ENCODE results near the gene PI4KB.

Gene PI4KB

DNA sequence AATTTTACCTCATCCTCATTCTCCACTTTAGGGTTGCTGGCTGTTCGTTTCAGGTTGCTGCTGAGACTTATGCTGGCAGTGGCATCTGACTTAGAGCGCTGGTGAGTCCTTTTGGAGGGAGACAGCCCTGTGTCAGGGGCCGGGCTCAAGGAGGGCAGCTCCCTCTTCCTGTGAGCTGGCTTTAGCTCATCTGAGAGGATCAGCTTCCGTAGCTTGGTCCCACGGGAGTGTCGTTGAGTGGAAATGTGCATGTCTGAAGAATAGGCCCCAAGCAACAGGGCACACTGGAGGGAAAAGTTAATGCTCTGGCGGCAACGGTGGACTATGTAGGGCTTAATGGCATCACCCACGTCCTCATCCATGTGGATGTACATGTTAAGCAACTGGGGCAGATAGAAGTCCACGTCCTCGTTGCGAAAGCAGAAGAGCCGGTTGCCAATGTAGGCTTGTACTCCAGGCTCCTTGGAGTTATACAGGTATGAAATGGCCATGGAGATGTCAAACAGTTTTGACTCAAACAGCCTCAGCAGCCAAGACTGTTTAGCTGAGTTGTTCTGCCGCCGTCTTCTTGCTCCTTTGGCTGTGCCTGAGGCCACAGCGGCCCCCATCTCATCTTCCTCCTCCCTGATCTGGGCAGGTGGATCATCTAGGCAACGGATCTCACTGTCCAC is 11.5 kb downstream of the PI4KB start:
- DNase-seq (ENCODE audit: insufficient read length), result no peak
- no peak for TF ChIP-seq POLR2A (IDR thresholded peaks at IDR 0.05; ENCODE audit: low read depth, low read length)
- TF ChIP-seq POLR2AphosphoS5 (IDR thresholded peaks at IDR 0.05; ENCODE audit: low read depth, low read length), result no peak
- TF ChIP-seq TAF1 (IDR thresholded peaks at IDR 0.05; ENCODE audit: borderline replicate concordance, low read depth, low read length), result no peak
- no peak for FAIRE-seq

- TF ChIP-seq TAF1 (IDR thresholded peaks at IDR 0.05; ENCODE audit: borderline replicate concordance, low read depth, low read length) (no peak), POLR2AphosphoS5 (IDR thresholded peaks at IDR 0.05; ENCODE audit: low read depth, low read length) (no peak), POLR2A (IDR thresholded peaks at IDR 0.05; ENCODE audit: low read depth, low read length) (no peak)
- no peak for DNase-seq (ENCODE audit: insufficient read length)
- no peak for FAIRE-seq
Measured at GRCh38 chr1:151314137-151314875, 12.9 kb downstream of the PI4KB start.

GRCh38 chr1:151313501-151313900 is 13.7 kb downstream of the PI4KB start:
- no peak for TF ChIP-seq TAF1 (IDR thresholded peaks at IDR 0.05; ENCODE audit: borderline replicate concordance, low read depth, low read length)
- TF ChIP-seq POLR2AphosphoS5 (IDR thresholded peaks at IDR 0.05; ENCODE audit: low read depth, low read length), result no peak
- TF ChIP-seq POLR2A (IDR thresholded peaks at IDR 0.05; ENCODE audit: low read depth, low read length), result no peak

DNA sequence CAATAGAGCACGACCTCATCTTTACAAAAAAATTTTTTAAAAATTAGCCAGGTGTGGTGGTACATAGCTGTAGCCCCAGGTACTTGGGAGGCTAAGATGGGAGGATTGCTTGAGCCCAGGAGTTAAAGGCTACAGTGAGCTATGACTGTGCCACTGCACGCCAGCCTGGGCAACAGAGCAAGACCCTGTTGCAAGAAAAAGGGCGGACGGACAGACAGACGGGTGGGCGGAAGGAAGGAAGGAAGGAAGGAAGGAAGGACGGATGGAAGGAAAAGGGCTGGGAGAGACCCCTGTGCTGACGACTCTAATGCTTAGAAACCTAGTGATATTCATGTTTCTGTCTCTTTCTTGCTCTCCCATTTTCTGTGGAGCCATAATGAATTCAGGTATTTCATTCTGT is 14.4 kb downstream of the PI4KB start:
- DNase-seq (ENCODE audit: insufficient read length), result no peak
- FAIRE-seq, result no peak
- TF ChIP-seq POLR2AphosphoS5 (IDR thresholded peaks at IDR 0.05; ENCODE audit: low read depth, low read length) (no peak), POLR2A (IDR thresholded peaks at IDR 0.05; ENCODE audit: low read depth, low read length) (no peak), TAF1 (IDR thresholded peaks at IDR 0.05; ENCODE audit: borderline replicate concordance, low read depth, low read length) (no peak)

More at GRCh38 chr1:151313501-151313900, 13.7 kb downstream of the PI4KB start:
- DNase-seq (ENCODE audit: insufficient read length) (no peak), FAIRE-seq (no peak)

- FAIRE-seq (no peak), DNase-seq (ENCODE audit: insufficient read length) (no peak)
- no peak for TF ChIP-seq TAF1 (IDR thresholded peaks at IDR 0.05; ENCODE audit: borderline replicate concordance, low read depth, low read length)
- no peak for TF ChIP-seq POLR2A (IDR thresholded peaks at IDR 0.05; ENCODE audit: low read depth, low read length)
- no peak for TF ChIP-seq POLR2AphosphoS5 (IDR thresholded peaks at IDR 0.05; ENCODE audit: low read depth, low read length)
Measured at GRCh38 chr1:151312411-151312810, 14.8 kb downstream of the PI4KB start.

DNA sequence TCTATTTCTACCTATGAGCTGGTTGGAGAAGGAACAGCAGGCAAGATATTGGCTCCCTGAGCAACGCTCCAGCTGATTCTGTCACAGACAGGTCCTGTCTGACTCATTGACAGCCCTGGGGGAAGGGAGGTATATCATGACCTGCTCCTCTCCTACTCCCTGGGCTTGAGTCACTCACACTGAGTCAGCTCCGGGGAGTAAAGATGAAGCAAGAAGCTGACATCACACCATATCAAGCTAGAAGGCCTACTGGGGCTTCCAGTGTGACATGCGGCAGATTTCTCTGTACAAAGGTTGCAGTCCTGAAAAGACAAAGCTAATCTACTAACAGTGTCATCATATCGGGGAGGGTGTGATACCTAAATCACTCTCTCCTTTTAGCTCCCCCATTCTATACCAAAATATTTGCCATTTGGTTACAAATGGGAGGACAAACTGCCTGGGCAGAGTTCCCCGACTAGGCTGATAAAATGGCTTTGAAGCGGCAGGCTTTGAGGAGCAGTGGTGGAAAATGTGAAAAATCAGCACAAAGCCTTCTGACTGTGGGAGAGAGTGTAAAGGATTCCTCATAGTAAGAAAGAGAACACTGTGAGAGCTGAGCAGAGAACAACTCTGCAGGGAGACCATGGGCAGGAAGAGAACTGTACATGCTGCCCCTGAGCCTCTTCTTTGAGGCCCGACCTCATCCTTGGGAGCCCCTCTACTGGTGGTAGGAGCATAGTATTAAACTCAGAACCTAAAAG is 15.5 kb downstream of the PI4KB start:
- no peak for DNase-seq (ENCODE audit: insufficient read length)
- TF ChIP-seq TAF1 (IDR thresholded peaks at IDR 0.05; ENCODE audit: borderline replicate concordance, low read depth, low read length) (no peak), POLR2A (IDR thresholded peaks at IDR 0.05; ENCODE audit: low read depth, low read length) (no peak), POLR2AphosphoS5 (IDR thresholded peaks at IDR 0.05; ENCODE audit: low read depth, low read length) (no peak)
- FAIRE-seq, result no peak

- DNase-seq (ENCODE audit: insufficient read length) (no peak), FAIRE-seq (no peak)
- TF ChIP-seq POLR2A (IDR thresholded peaks at IDR 0.05; ENCODE audit: low read depth, low read length) (no peak), POLR2AphosphoS5 (IDR thresholded peaks at IDR 0.05; ENCODE audit: low read depth, low read length) (no peak), TAF1 (IDR thresholded peaks at IDR 0.05; ENCODE audit: borderline replicate concordance, low read depth, low read length) (no peak)
Measured at GRCh38 chr1:151311011-151311410, 16.2 kb downstream of the PI4KB start.

GRCh38 chr1:151309811-151310323 is 17.3 kb downstream of the PI4KB start:
- FAIRE-seq (no peak), DNase-seq (ENCODE audit: insufficient read length) (no peak)
- TF ChIP-seq TAF1 (IDR thresholded peaks at IDR 0.05; ENCODE audit: borderline replicate concordance, low read depth, low read length) (no peak), POLR2A (IDR thresholded peaks at IDR 0.05; ENCODE audit: low read depth, low read length) (no peak)

GRCh38 chr1:151294742-151295462 is 32.3 kb downstream of the PI4KB start:
- no peak for FAIRE-seq
- DNase-seq (ENCODE audit: insufficient read length), result no peak
- TF ChIP-seq POLR2AphosphoS5 (IDR thresholded peaks at IDR 0.05; ENCODE audit: low read depth, low read length) (no peak), POLR2A (IDR thresholded peaks at IDR 0.05; ENCODE audit: low read depth, low read length) (no peak), TAF1 (IDR thresholded peaks at IDR 0.05; ENCODE audit: borderline replicate concordance, low read depth, low read length) (no peak)

DNA sequence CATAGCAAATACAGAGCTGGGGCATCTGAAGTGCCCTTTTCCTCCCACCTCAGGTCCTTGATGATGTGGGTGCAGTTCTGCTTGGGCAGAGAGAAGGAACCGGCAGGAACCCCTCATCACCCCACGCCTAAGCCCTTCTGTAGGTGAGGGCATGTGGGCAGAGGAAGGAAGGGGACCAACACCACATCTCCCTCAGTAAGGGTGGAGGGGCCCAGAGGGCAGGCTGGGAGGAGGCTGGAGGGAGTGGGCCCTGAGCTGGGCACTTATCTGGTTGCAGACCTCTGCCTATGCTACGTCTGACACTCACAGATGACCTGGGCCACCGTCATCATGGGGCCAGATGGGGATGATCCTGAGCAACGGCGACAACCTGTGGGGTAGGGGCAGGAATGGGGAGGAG is 34.1 kb downstream of the PI4KB start:
- FAIRE-seq, result no peak
- no peak for TF ChIP-seq POLR2A (IDR thresholded peaks at IDR 0.05; ENCODE audit: low read depth, low read length)
- no peak for TF ChIP-seq TAF1 (IDR thresholded peaks at IDR 0.05; ENCODE audit: borderline replicate concordance, low read depth, low read length)
- no peak for TF ChIP-seq POLR2AphosphoS5 (IDR thresholded peaks at IDR 0.05; ENCODE audit: low read depth, low read length)
- no peak for DNase-seq (ENCODE audit: insufficient read length)

Measured in GM12892 (cell line).